Panc1 (cell line): ENCODE results near the gene SEC22A. TPM values are rescaled to one million over a fixed set of nuclear protein-coding genes. Genes with fewer than 3 reads are reported as not detected.
A peak's percentile ranks its signal among the peaks of the same experiment; 100 is the strongest.

ENCODE experiments used
- ATAC-seq: fragments of 200-7000 bp; cut with Tn5 transposase; 2 replicates; pipeline ENCODE4 v1.9.1; 2020; ENCODE audit warnings: mild to moderate bottlenecking, moderate library complexity
- BruUV-seq: library from RNA; stranded (reverse); fragments of 400-500 nt; replicated peaks from 2 replicates; lab custom pipeline; 2021; lab: Mats Ljungman, UMichigan
- CTCF ChIA-PET: fragments of 300-600 bp; sonication (Branson Sonifier 250); formaldehyde crosslinking; loops from one replicate; lab custom pipeline; 2022; ENCODE audit warnings: antibody characterized with exemption; lab: Charles Lee
- POLR2A ChIA-PET: fragments of 300-600 bp; sonication (Branson Sonifier 250); formaldehyde crosslinking; loops from one replicate; lab custom pipeline; 2022; ENCODE audit warnings: antibody characterized with exemption; lab: Charles Lee
- DNase-seq: peaks from one replicate; pipeline ENCODE4 v3.0.0-alpha.2; 2010; ENCODE audit warnings: low read depth, low spot score
- H3K27ac ChIP-seq: 2 replicates; pipeline ENCODE4 v1.5.1; 2011; ENCODE audit warnings: mild to moderate bottlenecking, low read length, inconsistent platforms
- H3K27me3 ChIP-seq: fragments of 200-500 bp; sonication (Bioruptor generic); 2 replicates; pipeline ENCODE4 v1.6.0; 2014; ENCODE audit warnings: low read length, inconsistent platforms; ENCODE audit not compliant: control insufficient read depth, insufficient read depth
- H3K36me3 ChIP-seq: fragments of 200-500 bp; sonication (Bioruptor generic); 2 replicates; pipeline ENCODE4 v1.5.1; 2014; ENCODE audit warnings: inconsistent platforms, mild to moderate bottlenecking, low read length, moderate library complexity; ENCODE audit not compliant: control insufficient read depth, insufficient read depth
- H3K4me1 ChIP-seq: 2 replicates; pipeline ENCODE4 v1.5.1; 2011; ENCODE audit warnings: inconsistent platforms, mild to moderate bottlenecking, low read length, moderate library complexity; ENCODE audit not compliant: control insufficient read depth, insufficient read depth
- H3K4me3 ChIP-seq, 2 experiments: 2 replicates each; pipeline ENCODE4 v1.5.1; 2011 to 2012; ENCODE audit warnings: low read depth in 2 of 2, low read length in 2 of 2, mild to moderate bottlenecking in 2 of 2, inconsistent platforms in 1 of 2, moderate library complexity in 1 of 2
- H3K9me3 ChIP-seq: fragments of 200-500 bp; sonication (Bioruptor generic); 2 replicates; pipeline ENCODE4 v1.5.1; 2014; ENCODE audit warnings: low read depth, mild to moderate bottlenecking, inconsistent platforms, low read length, moderate library complexity; ENCODE audit not compliant: control insufficient read depth, insufficient read depth
- CTCF ChIP-seq: fragments of 450-650 bp; IDR thresholded peaks from 2 replicates; pipeline ENCODE4 v1.5.1; 2017; ENCODE audit warnings: mild to moderate bottlenecking
- POLR2AphosphoS5 ChIP-seq: IDR thresholded peaks from 2 replicates; pipeline ENCODE4 v1.6.1; 2012; ENCODE audit warnings: mild to moderate bottlenecking, low read depth, low read length, moderate library complexity
- SIN3A ChIP-seq: IDR thresholded peaks from 2 replicates; pipeline ENCODE4 v1.6.1; 2012; ENCODE audit warnings: low read depth, mild to moderate bottlenecking, low read length, moderate library complexity, borderline replicate concordance; ENCODE audit not compliant: insufficient read depth
- TCF7L2 ChIP-seq: IDR thresholded peaks from 2 replicates; pipeline ENCODE4 v1.6.1; 2011; ENCODE audit warnings: mild to moderate bottlenecking, low read depth, low read length, inconsistent platforms
- in situ Hi-C: cut with HindIII; loops from 2 replicates; pipeline ENCODE4 v1.10.0; 2016; ENCODE audit warnings: low sequenced_read_pairs, low pct_unique_long_range_greater_than_20kb
- intact Hi-C: fragments of 100-400 bp; cut with micrococcal nuclease; formaldehyde crosslinking; loops from one replicate; pipeline ENCODE4 v1.10.0; 2022; ENCODE audit not compliant: unreplicated experiment
- total RNA-seq: library from RNA; stranded (reverse); gene quantifications from one replicate; pipeline ENCODE4 v1.2.1, GENCODE V29; 2021; ENCODE audit not compliant: unreplicated experiment
- TF ChIP-seq, protein P1 (sequence below), 2 experiments: IDR thresholded peaks; 2 replicates each; pipeline ENCODE4 v1.6.1; 2011 to 2012; ENCODE audit warnings: low read depth in 2 of 2, control low read depth in 1 of 2, low read length in 1 of 2, mild to moderate bottlenecking in 1 of 2, moderate library complexity in 1 of 2; ENCODE audit not compliant: insufficient read depth in 1 of 2

The SEC22A gene
- total RNA-seq, 1 experiment from 2014 or later, result 22.7 TPM

DNA sequence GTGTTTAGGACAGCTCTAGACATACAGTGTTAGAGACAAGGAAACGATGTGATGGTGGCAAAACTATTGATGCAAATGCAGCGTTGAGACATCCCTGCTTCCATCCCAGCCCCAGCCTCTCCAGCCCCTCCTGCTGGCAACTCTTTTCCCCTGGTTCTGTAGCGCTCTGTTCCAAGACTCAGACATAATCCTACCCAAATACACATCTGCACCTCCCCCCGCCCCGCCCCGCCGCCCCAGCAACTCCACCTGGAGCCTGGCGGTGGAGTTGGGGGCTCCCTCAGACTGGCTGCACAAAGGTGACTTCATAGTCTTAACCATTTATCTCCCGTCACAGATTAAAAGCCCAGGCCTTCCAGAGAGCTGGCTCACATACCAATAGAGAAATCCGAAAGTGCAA, 7.2 kb upstream of the SEC22A start:
- no peak overlapping the region for H3K4me3 ChIP-seq
- DNase-seq (no peak), ATAC-seq (peak; percentile 80)
- H3K9me3 ChIP-seq, result no peaks in the 10 kb centered on the region
- H3K27me3 ChIP-seq, result no peaks in the 10 kb centered on the region; the same call in 1 of the 2 replicates
- POLR2A ChIA-PET, result interaction anchor here (0.6 kb wide), 1 partner anchor 449 kb away, joined by 3 read pairs; no protein-coding TSS in a partner anchor
- H3K27ac ChIP-seq, result no peak overlapping the region
- no peaks in the 10 kb centered on the region for H3K4me1 ChIP-seq
- TF ChIP-seq TCF7L2 (no peak), CTCF (peak; percentile 64)
- CTCF ChIA-PET, result interaction anchor here (0.7 kb wide), 1 partner anchor 92 kb away, joined by 3 read pairs; no protein-coding TSS in a partner anchor
- intact Hi-C loops (no loop called here), in situ Hi-C loops (no loop called here)
- BruUV-seq, result no TSS peak
- H3K36me3 ChIP-seq, result no peaks in the 10 kb centered on the region

- no TSS peak for BruUV-seq
- POLR2A ChIA-PET, result interaction anchor here (0.7 to 1.6 kb wide), 2 partner anchors 9 to 108 kb away, joined by 3 to 10 read pairs; no protein-coding TSS in a partner anchor
- no peak for TF ChIP-seq SIN3A
- TF ChIP-seq CTCF, result no peak
- TF ChIP-seq, protein P1, sequence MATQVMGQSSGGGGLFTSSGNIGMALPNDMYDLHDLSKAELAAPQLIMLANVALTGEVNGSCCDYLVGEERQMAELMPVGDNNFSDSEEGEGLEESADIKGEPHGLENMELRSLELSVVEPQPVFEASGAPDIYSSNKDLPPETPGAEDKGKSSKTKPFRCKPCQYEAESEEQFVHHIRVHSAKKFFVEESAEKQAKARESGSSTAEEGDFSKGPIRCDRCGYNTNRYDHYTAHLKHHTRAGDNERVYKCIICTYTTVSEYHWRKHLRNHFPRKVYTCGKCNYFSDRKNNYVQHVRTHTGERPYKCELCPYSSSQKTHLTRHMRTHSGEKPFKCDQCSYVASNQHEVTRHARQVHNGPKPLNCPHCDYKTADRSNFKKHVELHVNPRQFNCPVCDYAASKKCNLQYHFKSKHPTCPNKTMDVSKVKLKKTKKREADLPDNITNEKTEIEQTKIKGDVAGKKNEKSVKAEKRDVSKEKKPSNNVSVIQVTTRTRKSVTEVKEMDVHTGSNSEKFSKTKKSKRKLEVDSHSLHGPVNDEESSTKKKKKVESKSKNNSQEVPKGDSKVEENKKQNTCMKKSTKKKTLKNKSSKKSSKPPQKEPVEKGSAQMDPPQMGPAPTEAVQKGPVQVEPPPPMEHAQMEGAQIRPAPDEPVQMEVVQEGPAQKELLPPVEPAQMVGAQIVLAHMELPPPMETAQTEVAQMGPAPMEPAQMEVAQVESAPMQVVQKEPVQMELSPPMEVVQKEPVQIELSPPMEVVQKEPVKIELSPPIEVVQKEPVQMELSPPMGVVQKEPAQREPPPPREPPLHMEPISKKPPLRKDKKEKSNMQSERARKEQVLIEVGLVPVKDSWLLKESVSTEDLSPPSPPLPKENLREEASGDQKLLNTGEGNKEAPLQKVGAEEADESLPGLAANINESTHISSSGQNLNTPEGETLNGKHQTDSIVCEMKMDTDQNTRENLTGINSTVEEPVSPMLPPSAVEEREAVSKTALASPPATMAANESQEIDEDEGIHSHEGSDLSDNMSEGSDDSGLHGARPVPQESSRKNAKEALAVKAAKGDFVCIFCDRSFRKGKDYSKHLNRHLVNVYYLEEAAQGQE (IDR thresholded peaks at IDR 0.05; ENCODE audit: insufficient read depth in 1 of 2, low read depth in 2 of 2, low read length in 1 of 2), result no peak
- no peak for TF ChIP-seq POLR2AphosphoS5
- no peak for TF ChIP-seq TCF7L2
Measured at GRCh38 chr3:123198372-123198771, 3.4 kb upstream of the SEC22A start.

More at GRCh38 chr3:123198372-123198771, 3.4 kb upstream of the SEC22A start:
- no peaks in the 10 kb centered on the region for H3K27me3 ChIP-seq
- no peak overlapping the region for H3K27ac ChIP-seq
- in situ Hi-C loops (no loop called here), intact Hi-C loops (no loop called here)
- H3K4me3 ChIP-seq, result no peak overlapping the region
- H3K36me3 ChIP-seq, result no peaks in the 10 kb centered on the region
- H3K4me1 ChIP-seq, result peaks cover 15% of the 10 kb centered on the region; the same call in 1 of the 2 replicates
- H3K9me3 ChIP-seq, result no peaks in the 10 kb centered on the region
- DNase-seq (no peak), ATAC-seq (no peak)
- CTCF ChIA-PET, result interaction anchor here (0.6 kb wide), 1 partner anchor 109 kb away, joined by 3 read pairs; no protein-coding TSS in a partner anchor
